ENCODE data around the gene FBN1.

DNA sequence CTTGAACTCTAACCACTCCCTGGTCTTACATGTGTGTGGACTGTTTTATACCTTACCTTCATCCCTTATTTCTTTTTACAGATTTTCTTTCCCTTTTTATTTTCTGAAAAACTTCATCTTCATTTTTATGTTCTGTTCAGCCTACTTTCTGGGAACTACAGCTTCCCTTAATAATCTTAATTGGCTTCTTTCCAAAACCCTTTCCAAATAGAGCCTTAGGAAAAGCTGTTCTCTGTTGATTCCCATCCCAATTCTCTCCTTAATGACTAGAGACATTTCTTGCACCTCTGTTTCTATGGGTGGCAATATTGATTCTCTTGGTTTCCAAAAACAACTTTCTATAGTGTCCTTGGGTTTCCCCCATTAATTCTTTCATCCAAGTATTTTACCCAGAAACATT is 179.4 kb downstream of the FBN1 start:
- TF ChIP-seq, protein P1, sequence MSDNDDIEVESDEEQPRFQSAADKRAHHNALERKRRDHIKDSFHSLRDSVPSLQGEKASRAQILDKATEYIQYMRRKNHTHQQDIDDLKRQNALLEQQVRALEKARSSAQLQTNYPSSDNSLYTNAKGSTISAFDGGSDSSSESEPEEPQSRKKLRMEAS (IDR thresholded peaks at IDR 0.05; ENCODE audit: insufficient read depth, insufficient read length) = no peak
- TF ChIP-seq, protein P2, sequence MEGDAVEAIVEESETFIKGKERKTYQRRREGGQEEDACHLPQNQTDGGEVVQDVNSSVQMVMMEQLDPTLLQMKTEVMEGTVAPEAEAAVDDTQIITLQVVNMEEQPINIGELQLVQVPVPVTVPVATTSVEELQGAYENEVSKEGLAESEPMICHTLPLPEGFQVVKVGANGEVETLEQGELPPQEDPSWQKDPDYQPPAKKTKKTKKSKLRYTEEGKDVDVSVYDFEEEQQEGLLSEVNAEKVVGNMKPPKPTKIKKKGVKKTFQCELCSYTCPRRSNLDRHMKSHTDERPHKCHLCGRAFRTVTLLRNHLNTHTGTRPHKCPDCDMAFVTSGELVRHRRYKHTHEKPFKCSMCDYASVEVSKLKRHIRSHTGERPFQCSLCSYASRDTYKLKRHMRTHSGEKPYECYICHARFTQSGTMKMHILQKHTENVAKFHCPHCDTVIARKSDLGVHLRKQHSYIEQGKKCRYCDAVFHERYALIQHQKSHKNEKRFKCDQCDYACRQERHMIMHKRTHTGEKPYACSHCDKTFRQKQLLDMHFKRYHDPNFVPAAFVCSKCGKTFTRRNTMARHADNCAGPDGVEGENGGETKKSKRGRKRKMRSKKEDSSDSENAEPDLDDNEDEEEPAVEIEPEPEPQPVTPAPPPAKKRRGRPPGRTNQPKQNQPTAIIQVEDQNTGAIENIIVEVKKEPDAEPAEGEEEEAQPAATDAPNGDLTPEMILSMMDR (IDR thresholded peaks at IDR 0.05; ENCODE audit: extremely low read depth in 1 of 2, insufficient read depth in 1 of 2, low read depth in 1 of 2, low read length in 2 of 2) = no peak
- TF ChIP-seq POLR2AphosphoS5 (IDR thresholded peaks at IDR 0.05; ENCODE audit: insufficient read depth, low read depth, low read length) (no peak), POLR2A (IDR thresholded peaks at IDR 0.05; ENCODE audit: low read depth, low read length) (no peak), GATA2 (IDR thresholded peaks at IDR 0.05; ENCODE audit: insufficient read depth, insufficient read length, low read depth, low read length) (no peak)

Data from endothelial cell of umbilical vein (primary cell).